HCT116 (cell line): ENCODE measurements around the gene UBQLNL.

Source experiments
- CEBPB ChIP-seq: IDR thresholded peaks from 2 replicates; pipeline ENCODE4 v1.6.1; 2012; ENCODE audit warnings: low read depth
- POLR2A ChIP-seq: IDR thresholded peaks from 2 replicates; pipeline ENCODE4 v1.7.0; 2011; ENCODE audit warnings: borderline replicate concordance; ENCODE audit not compliant: insufficient read depth, insufficient read length; ENCODE audit errors: extremely low read depth
- POLR2AphosphoS5 ChIP-seq: IDR thresholded peaks from 2 replicates; pipeline ENCODE4 v1.6.1; 2011; ENCODE audit warnings: mild to moderate bottlenecking, low read depth, low read length, moderate library complexity
- RAD21 ChIP-seq: IDR thresholded peaks from 2 replicates; pipeline ENCODE4 v1.6.1; 2012; ENCODE audit warnings: low read depth, mild to moderate bottlenecking
- YY1 ChIP-seq: IDR thresholded peaks from 2 replicates; pipeline ENCODE4 v1.6.1; 2011; ENCODE audit warnings: low read length, low read depth, moderate library complexity, mild to moderate bottlenecking; ENCODE audit not compliant: insufficient replicate concordance; ENCODE audit errors: extremely low read depth
- TF ChIP-seq, protein P1 (sequence below), 3 experiments: fragments of 200-600 bp in 1 of 3; sonication (generic) in 1 of 3; IDR thresholded peaks in 2 of 3; conservative IDR thresholded peaks in 1 of 3; 2 replicates each; pipeline ENCODE4 v1.5.1; 2012 to 2017; ENCODE audit warnings: low read depth in 2 of 3, low read length in 2 of 3, antibody characterized with exemption in 1 of 3, borderline replicate concordance in 1 of 3, control low read depth in 1 of 3, mild to moderate bottlenecking in 1 of 3, mixed read lengths in 1 of 3, mixed run types in 1 of 3, moderate library complexity in 1 of 3; ENCODE audit not compliant: insufficient read depth in 1 of 3
- TF ChIP-seq, protein P2 (sequence below): IDR thresholded peaks from 2 replicates; pipeline ENCODE4 v1.6.1; 2011; ENCODE audit warnings: mild to moderate bottlenecking, low read length, moderate library complexity; ENCODE audit not compliant: insufficient replicate concordance; ENCODE audit errors: extremely low read depth

DNA sequence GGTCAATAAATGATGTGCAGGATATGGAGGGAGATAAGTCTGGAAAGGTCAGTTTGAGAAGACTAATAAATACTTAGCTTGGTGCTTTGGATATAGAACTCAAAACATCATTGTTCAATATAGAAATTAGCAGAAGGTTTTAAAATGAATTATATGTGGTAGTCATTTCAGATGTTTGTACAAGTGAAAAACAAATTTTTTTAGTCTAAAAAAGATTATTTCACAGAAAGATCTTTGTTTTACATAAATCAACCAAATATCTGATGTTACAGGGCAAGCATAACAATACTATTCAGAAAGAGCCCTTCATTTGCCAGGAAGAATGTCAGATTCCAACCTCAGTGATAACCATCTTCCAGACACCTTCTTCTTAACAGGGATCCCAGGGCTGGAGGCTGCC lies 28.1 kb downstream of the UBQLNL start, which contains the start of gene OR52D1:
- TF ChIP-seq, protein P1, sequence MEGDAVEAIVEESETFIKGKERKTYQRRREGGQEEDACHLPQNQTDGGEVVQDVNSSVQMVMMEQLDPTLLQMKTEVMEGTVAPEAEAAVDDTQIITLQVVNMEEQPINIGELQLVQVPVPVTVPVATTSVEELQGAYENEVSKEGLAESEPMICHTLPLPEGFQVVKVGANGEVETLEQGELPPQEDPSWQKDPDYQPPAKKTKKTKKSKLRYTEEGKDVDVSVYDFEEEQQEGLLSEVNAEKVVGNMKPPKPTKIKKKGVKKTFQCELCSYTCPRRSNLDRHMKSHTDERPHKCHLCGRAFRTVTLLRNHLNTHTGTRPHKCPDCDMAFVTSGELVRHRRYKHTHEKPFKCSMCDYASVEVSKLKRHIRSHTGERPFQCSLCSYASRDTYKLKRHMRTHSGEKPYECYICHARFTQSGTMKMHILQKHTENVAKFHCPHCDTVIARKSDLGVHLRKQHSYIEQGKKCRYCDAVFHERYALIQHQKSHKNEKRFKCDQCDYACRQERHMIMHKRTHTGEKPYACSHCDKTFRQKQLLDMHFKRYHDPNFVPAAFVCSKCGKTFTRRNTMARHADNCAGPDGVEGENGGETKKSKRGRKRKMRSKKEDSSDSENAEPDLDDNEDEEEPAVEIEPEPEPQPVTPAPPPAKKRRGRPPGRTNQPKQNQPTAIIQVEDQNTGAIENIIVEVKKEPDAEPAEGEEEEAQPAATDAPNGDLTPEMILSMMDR (IDR thresholded peaks at IDR 0.05 in 2 of 3, conservative IDR thresholded peaks at IDR 0.05 in 1 of 3; ENCODE audit: borderline replicate concordance in 1 of 3, insufficient read depth in 1 of 3, low read depth in 2 of 3, low read length in 2 of 3): no peak
- TF ChIP-seq, protein P2, sequence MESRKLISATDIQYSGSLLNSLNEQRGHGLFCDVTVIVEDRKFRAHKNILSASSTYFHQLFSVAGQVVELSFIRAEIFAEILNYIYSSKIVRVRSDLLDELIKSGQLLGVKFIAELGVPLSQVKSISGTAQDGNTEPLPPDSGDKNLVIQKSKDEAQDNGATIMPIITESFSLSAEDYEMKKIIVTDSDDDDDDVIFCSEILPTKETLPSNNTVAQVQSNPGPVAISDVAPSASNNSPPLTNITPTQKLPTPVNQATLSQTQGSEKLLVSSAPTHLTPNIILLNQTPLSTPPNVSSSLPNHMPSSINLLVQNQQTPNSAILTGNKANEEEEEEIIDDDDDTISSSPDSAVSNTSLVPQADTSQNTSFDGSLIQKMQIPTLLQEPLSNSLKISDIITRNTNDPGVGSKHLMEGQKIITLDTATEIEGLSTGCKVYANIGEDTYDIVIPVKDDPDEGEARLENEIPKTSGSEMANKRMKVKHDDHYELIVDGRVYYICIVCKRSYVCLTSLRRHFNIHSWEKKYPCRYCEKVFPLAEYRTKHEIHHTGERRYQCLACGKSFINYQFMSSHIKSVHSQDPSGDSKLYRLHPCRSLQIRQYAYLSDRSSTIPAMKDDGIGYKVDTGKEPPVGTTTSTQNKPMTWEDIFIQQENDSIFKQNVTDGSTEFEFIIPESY: no peak
- TF ChIP-seq YY1: no peak
- no peak for TF ChIP-seq CEBPB
- TF ChIP-seq RAD21: no peak
- no peak for TF ChIP-seq POLR2A
- no peak for TF ChIP-seq POLR2AphosphoS5
